ENCODE measurements around the gene RAMP1.

DNA sequence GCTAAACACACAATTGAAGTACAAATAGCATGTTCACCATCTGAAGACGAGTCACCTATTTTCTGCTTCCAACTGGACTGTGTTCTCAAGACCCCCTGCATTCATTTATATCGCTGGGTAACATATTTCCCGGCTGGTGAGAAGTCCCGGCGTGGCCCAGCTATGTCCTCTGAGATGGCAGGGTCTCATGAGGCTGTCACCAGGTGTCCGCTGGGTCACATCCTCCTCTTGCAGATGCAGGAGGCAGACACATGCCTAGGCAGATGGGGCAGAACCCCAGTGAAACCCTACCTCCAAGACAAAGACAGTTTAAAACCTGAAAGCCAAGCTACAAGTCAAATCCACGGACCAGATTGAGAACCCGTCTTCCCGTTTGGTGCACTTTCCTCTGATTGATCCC is 70.6 kb downstream of the RAMP1 start:
- TF ChIP-seq MYBL2 (IDR thresholded peaks at IDR 0.05; ENCODE audit: low read depth): no peak
- TF ChIP-seq MYBL2 (CRISPR knock-in tag; IDR thresholded peaks at IDR 0.05; ENCODE audit: borderline replicate concordance): no peak
- no peak for TF ChIP-seq MTA3 (IDR thresholded peaks at IDR 0.05; ENCODE audit: borderline replicate concordance)
- no peak for TF ChIP-seq EGR1 (conservative IDR thresholded peaks at IDR 0.05)
- TF ChIP-seq, protein P1, sequence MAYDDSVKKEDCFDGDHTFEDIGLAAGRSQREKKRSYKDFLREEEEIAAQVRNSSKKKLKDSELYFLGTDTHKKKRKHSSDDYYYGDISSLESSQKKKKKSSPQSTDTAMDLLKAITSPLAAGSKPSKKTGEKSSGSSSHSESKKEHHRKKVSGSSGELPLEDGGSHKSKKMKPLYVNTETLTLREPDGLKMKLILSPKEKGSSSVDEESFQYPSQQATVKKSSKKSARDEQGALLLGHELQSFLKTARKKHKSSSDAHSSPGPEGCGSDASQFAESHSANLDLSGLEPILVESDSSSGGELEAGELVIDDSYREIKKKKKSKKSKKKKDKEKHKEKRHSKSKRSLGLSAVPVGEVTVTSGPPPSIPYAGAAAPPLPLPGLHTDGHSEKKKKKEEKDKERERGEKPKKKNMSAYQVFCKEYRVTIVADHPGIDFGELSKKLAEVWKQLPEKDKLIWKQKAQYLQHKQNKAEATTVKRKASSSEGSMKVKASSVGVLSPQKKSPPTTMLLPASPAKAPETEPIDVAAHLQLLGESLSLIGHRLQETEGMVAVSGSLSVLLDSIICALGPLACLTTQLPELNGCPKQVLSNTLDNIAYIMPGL (CRISPR knock-in tag; IDR thresholded peaks at IDR 0.05): no peak
- TF ChIP-seq MAFG (tag; conservative IDR thresholded peaks at IDR 0.05): no peak
- TF ChIP-seq RAD21 (CRISPR knock-in tag; conservative IDR thresholded peaks at IDR 0.05 in 1 of 2, IDR thresholded peaks at IDR 0.05 in 1 of 2): no peak
- no peak for TF ChIP-seq ZNF253 (CRISPR knock-in tag; conservative IDR thresholded peaks at IDR 0.05)
- no peak for TF ChIP-seq TCF7L2 (IDR thresholded peaks at IDR 0.05; ENCODE audit: low read depth, low read length)
- TF ChIP-seq ELF1 (tag; IDR thresholded peaks at IDR 0.05): no peak
- no peak for TF ChIP-seq SRF (CRISPR knock-in tag; IDR thresholded peaks at IDR 0.05)
- TF ChIP-seq ZFP30 (CRISPR knock-in tag; IDR thresholded peaks at IDR 0.05; ENCODE audit: borderline replicate concordance): no peak
